HG03342 (cell line): ENCODE data around the gene OPCML.

Source experiments
- ATAC-seq: cut with Tn5 transposase; IDR thresholded peaks from one replicate; pipeline ENCODE4 v1.9.1; 2021; ENCODE audit warnings: mild to moderate bottlenecking, moderate library complexity; ENCODE audit not compliant: unreplicated experiment

Gene OPCML

DNA sequence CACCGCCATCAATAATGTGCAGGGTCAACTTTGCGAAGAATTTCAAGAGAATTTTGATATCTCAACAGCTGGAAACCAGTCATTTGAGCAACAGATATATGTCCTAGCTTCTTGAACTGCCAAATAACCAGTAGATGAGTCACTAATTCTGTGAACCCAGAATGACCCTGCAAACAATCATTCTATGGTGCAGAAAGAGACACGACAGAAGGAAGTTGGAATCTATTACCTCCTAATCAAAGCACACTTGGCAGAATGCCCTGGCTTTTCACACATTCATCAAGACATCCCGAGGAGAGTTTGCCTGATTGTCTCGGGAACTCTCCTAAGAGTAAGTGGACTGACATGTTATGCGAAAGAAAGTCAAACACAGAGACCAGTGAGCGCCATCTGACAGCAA is 621.1 kb downstream of the OPCML start:
- ATAC-seq, result no peak

DNA sequence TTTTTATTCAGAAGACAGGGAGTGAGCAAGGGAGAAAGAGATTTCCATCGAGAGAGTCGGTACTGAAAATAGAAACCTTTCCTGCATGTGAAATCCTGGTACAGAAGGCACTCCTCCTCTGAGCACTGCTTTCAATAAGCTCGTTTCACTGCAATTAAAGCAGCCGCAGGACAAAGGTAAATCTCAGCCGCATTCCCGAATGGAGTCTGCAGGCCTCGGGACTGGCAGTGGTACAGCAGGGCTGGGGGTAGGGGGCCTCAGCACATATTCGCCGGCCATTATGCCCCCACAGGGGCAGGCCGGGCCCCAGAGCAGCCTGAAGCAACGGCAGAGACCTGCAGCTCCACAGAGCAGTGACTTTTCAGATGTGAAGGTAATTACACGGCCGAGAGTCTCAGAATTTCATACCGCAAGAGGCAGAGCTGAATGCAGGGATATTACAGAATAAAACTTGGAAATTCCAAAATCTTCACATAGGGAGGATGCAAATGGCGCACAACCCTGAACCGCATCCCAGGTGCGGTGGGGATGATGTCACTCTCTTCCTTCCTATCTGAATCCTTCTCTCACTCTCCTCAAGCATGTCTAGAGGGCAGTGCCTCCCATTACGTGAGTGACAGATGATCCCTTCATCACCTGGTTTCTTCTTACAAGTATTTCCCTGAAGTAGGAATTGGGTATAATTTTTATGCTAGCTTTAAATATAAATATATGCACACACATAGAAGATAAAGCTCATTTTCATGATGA is 622.1 kb downstream of the OPCML start:
- no peak for ATAC-seq

DNA sequence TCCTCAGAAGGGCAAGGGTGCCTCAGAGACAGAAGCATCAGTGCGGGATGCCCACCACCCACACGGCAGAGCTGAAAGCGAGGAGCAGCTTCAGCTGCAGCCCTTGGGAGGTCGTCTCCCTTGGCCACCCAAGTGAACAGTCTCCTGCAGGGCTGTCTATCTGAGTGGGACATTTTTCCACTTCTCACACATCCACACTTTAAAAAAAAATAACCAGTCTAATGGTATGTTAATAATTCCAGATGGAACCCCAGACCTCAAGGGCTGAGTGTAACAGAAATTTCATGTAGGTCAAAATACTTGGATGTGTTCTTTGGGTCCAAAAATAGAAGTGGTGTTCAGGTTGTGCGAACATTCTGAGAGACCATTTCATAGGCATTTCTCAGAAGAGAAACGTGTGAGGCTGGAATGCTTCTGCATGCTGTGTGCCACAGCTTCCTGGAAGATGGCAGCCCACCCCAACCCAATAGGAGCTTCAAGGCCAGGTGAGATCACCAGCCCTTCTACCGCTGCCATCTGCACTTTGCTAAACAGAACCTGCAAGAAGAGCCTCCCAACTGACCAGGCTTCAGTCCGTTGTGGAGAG is 623.2 kb downstream of the OPCML start:
- ATAC-seq, result no peak

DNA sequence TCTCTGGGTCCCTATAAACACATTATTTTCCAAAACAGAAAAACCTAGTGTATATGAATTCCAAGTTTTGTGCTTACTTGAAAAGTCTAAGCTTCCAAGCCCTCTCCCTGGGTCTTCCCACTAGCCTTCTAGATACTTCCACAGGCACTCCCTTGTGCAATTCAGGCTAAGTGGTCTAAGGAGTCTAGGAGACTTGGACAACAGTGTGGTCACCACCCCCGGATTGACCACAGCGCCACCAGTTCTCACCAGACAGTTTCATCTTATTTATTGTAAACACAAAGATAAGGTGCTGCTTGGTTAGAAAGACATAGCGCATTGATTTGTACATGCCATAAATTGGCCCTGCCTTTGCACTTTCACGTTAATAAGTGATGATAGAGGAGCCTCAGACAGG is 623.9 kb downstream of the OPCML start:
- ATAC-seq, result no peak

DNA sequence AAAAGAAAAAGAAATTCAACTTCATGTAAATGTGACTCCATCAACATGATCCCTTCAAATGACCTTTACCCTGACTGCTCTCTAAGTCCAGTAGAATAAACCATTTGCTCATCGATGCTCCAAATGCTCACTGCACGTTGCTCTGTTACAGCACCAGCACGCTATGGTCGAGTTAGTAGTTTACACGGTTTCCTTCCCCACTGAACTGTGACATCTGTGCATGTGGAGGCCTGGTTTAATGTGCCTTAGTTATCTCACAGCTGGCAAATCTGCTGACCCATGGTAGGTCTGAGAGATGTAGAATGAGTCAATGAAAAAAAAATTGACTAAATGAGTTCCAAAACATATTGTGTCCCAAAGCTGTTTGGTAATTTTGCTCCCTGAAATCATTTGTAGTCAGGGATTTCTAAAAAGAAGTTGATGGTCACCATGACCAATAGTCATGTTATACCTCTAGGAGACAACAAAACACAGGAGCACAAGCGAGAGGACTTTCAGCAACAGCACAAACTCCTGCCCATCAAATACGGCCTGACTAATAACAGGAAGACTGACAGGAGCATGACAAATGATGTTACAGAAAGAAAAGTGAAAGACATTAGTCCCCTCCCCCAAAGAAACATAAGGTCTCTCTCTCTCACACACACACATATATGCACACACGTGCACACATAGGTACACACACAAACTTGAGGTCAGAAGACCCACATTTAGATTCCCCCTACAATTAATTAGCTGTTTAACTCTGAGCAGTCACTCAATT is 624.5 kb downstream of the OPCML start:
- no peak for ATAC-seq

DNA sequence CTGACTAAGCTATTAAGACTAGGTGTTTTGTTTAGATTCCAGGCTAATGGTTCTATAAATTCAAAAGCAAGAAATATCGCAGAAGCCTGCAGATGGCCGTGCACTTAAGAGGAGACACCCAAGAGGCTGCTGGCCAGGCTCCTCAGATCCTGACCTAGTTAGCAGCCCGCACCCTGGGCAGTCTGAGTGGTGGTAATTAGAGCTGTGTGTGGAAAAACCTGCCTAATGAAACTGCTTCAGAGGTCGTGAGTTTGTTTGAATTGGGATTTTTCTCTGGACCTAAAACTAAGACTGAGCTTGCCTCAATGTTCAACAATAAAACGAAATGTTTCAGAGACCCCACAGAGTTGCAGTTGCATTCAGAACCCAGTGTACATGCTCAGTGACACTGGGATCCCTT is 627.7 kb downstream of the OPCML start:
- no peak for ATAC-seq

DNA sequence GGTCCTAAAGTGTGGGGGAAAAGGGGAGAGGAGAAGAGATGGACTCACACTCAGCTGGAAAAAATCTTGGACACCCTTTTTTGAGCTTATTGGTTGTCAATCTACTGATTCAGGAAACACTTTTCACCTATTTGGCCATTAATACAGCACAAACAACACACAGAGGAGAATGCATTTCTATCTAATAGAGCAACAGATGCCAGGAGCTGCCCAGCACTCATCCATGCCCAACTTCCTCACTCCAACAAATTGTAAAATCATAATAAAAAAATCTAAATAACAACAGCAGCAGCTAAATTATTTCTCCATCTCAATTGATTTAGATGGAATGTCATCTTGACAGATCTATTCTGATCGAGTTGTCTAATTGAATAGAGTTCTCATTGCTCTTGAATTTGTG is 628.2 kb downstream of the OPCML start:
- no peak for ATAC-seq

DNA sequence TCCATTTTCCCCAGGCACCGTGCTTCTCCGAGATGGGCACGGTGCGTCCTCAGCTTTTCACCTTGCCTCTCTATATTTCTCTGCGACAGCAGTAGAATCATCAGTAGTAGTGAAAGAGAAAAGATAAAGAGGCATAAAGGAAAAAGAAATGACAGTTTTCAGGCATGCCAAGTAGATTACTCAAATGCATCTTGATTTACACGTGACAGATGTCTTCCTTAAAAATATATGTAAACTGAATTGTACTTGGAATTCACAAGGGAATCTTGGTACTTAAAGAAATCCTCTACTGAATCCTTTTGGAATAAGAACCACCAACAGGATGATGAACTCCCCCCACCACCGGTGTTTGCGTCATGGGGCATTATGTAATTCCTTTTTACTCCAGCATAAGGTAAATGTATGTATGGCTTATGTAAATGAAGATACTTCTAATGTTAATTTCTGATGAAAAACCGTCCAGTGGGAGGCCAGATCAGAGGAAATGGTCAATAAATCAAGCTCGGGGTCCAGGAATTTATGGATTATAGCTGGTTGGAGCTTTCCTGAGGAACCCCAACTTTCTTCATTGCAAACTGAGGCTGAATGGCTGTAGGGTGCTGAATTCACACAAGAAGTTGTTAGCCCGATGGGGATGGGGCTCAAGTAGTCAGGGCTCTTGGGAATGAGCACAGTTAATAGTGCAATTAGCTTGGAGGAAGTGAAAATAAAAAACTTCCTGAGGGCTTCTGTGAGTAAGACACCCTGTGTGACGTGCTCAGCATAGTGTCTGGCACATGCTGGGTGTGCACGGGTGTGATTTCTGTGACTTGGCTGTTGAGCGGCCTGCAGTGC is 630.4 kb downstream of the OPCML start:
- no peak for ATAC-seq

DNA sequence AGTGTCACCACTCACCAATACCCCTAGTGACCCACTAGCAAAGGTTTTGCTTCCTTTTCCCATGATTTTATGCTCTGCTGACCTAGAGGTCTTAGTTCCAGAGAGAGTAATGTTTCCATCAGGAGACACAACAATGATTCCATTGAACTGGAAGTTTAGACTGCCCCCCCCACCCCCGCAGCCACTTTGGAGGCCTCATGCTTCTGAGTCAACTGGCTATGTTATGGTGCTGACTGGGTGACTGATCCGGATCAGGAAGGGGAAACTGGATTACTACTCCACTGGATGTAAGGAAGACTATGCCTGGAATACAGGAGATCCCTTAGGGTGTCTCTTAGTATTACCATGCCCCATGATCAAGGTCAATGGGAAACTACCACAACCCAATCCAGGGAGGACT is 633.6 kb downstream of the OPCML start:
- no peak for ATAC-seq

DNA sequence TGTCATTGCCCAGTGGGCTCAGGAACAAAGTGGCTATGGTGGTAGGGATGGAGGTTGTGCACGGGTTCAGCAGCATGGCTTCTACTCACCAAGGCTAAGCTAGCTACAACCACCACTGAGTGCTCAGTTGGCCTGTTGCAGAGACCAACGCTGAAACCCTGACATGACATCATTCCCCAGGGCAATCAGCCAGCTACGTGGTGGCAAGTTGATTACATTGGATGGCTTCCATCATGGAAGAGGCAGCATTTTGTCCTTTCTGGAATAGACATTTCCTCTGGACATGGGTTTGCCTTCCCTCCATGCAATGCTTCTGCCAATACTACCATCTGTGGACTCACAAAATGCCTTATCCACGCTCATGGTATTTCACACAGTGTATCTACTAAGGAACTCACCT is 634.3 kb downstream of the OPCML start:
- no peak for ATAC-seq

DNA sequence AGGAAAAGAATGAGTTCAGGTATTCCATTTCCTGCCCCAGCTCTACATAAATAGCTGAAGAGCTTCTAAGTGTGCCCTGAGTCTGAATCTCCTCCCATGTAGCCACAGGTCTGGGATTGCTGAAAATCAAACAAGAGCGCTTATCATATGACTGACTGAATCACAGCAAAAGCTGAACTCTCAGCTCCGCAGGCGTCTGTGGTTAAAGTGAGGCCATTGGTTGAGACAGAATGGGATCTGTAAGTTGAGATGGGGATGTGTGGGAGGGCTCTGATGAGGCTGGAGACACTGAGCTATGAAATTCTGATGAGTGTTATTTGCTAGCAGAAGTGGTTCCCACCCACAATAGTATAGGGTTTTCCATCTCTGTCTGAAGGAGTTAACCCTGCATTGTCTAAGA is 637.0 kb downstream of the OPCML start:
- no peak for ATAC-seq

DNA sequence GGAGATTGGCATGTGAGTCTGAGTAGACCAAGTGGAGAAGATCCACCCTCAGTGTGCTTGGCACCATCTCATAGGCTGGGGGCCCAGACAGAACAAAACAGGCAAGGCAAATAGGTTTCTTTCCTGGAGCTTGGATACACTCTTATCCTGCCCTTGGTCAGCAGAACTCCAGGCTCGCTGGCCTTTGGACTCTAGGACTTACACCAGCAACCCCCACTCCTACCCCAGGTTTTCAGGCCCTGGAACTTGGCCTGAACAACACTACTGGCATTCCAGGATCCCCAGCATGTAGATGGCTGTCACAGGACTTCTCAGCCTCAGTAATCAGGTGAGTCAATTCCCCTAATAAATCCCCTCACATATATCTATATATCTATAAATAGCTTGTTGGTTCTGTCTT is 637.7 kb downstream of the OPCML start:
- ATAC-seq, result no peak

DNA sequence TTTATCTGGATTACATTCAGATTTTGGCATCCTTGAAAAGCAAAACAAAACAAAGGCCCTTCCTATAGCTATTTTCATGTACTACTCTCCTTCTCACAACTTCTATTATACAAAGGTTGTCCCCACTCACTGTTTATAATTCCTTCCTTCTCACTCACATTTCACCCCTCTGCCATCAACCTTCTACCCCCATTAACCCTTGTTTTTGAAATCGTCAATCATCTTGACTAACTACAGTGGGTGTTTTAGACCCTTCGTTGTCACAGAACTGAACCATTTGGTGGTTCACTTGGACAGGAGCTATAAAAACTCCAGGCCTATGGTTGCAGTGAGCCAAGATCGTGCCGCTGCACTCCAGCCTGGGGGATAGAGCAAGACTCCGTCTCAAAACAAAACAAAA is 639.4 kb downstream of the OPCML start:
- no peak for ATAC-seq

DNA sequence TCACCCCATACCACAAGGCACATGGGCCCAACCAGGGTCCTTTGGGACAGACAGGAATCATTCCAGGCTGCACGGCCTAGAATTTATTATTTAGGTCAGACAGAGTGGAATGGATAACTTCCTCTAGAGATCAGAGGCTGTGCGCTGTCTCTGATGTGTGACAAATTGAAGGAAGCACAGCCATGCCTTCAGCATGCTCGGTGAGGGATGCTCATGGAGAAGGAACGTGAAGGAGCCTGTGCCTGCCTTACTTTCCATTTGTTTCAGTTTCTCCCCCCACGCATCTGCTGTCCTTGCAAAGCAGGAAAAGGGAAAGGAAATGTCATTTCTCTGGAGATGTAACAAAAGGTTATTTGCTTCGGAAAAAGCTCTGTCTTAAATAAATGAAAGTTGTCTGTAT is 644.1 kb downstream of the OPCML start:
- no peak for ATAC-seq

DNA sequence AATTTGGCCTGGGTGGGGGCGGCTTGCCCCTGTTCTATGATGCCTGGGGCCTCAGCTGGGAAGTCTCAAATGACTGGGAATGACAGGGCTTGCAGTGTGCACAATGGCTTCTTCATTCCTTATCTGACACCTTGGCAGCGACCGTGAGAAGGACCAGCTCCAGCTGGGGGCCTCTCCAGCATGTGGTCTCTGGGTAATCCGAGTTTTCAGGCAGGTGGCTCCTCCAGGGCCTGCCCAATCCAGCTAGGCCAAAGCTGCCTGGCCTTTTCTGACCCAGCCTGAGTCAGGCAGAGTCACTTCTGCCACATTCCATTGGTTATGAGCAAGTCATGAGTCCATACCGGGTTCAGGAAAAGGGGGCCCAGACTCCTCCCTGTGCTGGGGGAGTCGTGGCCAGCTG is 646.0 kb downstream of the OPCML start:
- ATAC-seq, result no peak

DNA sequence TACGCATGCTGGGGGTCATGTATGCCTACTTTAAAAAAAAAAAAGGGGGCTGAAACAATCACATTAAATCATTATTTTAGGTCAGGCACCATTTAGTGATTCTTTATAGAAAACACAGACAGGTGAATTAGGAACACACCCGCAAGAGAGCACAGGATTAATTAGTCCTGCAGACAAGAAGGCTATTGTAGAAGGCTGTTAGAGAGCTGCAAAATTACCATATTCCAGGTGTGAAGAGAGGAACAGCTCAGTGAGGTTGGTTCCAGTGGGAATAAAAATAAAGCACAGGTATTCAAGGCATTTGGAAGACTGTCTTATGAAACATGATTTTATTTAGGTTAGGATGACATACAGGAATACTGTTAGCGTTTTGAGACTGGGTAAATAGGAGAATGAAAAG is 649.1 kb downstream of the OPCML start:
- no peak for ATAC-seq

DNA sequence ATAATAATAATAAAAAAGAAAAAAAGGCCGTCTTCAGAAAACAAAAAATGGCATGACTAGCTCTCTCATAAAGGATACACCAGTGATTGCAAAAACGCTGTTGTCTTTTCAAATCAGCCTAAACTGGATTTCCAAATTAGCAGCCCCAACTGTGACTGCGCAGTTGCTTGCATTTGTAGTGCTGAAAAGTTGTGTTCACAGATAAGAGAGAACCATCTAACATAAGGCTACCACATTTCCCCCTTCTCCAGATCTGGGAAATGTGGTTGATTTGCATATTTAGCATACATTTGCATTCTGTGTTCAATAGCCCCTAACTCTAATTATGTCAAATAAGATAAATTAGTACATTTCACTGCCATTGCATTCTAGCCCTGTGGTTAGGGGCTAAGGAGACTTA is 650.7 kb downstream of the OPCML start:
- no peak for ATAC-seq

DNA sequence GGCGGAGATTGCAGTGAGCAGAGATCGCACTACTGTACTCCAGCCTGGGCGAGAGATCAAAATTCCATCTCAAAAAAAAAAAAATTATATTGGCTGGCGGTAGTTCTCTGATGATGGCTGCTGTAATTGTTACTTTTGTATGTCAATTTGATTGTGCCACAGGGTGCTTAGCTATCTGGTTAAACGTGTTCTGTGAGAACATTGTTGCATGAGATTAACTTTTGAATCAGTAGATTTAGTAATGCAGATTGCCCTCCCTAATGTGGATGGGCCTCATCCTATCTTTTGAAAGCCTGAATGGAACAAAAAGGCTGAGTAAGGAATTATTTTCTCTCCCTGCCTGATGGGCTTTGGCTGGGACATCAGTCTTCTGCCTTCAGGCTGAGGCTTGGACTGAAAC is 654.2 kb downstream of the OPCML start:
- no peak for ATAC-seq

DNA sequence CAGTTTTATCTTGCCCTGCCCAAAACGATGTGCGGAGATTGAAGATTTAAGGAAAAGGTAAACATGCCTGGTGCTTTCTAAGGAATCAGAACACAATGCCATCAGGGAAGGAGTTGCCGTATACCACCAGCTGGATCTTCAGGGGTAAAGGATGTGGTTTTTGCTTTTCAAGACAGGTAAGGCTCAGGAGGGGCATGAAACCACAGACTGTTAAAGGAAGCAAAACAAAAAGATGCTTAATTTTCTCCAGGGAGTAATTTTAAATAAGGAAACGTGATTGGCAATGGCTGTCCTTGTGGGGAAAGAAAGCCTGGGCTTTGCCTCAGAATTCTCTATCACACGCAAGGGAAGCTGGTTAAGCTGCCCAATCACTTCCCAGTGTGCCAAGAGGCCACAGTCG is 655.6 kb downstream of the OPCML start:
- ATAC-seq, result no peak

DNA sequence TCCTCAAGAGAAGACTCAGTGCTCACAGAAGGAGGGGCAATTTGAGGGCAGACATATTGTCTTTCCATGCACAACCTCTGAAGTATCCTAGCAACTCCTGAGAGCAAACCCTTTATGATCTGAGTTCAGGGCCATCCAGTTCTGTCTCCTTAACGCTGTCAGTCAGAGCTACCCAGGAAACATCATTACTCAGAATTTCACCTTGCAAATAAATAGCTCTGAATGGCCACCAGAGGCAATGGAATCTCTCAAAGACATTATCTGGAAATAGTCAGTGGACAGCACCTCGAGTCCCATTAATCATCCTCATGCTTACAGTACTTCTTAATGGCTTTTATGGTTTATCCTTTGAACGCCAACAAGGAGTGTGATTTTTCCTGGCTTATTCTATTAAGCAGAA is 656.1 kb downstream of the OPCML start:
- no peak for ATAC-seq

DNA sequence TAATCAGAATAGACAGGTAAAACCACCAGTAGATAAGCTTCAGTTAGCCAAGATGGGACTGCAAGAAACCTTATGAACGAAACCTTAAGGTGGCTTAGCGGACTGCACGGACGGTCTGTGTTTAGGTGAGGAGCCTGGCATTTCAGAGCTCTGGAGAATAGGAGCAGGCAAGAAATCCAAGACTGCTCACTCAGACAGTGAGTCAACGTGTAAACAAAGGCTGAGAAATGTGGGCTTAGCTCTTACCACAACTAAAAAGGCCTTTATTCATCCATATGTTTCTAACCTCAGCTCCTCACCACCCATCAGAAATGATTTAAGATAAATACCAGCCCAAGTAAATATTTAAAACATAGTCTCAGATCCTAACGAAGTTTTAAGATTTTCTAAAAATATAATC is 657.7 kb downstream of the OPCML start:
- ATAC-seq, result no peak
